ENCODE results near the gene KLC4. TPM values are rescaled to one million over a fixed set of nuclear protein-coding genes. Genes with fewer than 3 reads are reported as not detected.

KLC4 gene
- total and polyA plus RNA-seq, 4 donors: 16.1 to 36.0 (median 26.4) TPM

DNA sequence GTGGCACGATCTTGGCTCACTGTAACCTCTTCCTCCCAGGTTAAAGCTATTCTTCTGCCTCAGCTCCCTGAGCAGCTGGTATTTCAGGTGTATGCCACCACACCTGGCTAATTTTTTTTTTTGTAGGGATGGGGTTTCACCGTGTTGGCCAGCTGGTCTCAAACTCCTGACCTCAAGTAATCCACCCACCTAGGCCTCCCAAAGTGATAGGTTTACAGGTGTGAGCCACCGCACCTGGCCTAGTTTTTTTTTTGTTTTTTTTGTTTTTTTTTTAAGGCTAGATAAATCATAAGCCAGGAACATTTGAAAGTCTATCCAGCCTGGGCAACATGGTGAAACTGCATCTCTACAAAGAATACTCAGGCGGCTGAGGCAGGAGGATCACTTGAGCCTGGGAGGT, 27.1 kb upstream of the KLC4 start:
- 93 to 99% methylated on average over 4 of the region's 4 CpGs for WGBS, 2 donors
- ATAC-seq (ENCODE audit: insufficient read depth, low FRiP score): no peak
- no peaks in the 10 kb centered on the region for H3K27me3 ChIP-seq (ENCODE audit: control insufficient read depth in 3 of 3, insufficient read depth in 3 of 3, low read length in 2 of 3)
- H3K36me3 ChIP-seq (ENCODE audit: control insufficient read depth in 4 of 4, insufficient read depth in 4 of 4, low read length in 4 of 4): peaks cover 27 to 46% (median 30%) of the 10 kb centered on the region in 4 donors
- no peak overlapping the region for H3K9ac ChIP-seq (ENCODE audit: insufficient read depth in 1 of 2, low read length in 2 of 2)
- no peak overlapping the region for H3K4me3 ChIP-seq
- TF ChIP-seq, protein P1, sequence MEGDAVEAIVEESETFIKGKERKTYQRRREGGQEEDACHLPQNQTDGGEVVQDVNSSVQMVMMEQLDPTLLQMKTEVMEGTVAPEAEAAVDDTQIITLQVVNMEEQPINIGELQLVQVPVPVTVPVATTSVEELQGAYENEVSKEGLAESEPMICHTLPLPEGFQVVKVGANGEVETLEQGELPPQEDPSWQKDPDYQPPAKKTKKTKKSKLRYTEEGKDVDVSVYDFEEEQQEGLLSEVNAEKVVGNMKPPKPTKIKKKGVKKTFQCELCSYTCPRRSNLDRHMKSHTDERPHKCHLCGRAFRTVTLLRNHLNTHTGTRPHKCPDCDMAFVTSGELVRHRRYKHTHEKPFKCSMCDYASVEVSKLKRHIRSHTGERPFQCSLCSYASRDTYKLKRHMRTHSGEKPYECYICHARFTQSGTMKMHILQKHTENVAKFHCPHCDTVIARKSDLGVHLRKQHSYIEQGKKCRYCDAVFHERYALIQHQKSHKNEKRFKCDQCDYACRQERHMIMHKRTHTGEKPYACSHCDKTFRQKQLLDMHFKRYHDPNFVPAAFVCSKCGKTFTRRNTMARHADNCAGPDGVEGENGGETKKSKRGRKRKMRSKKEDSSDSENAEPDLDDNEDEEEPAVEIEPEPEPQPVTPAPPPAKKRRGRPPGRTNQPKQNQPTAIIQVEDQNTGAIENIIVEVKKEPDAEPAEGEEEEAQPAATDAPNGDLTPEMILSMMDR (IDR thresholded peaks at IDR 0.05; ENCODE audit: control extremely low read depth, extremely low read depth): no peak
- DNase-seq: no peak
- no peaks in the 10 kb centered on the region for H3K9me3 ChIP-seq (ENCODE audit: control insufficient read depth in 4 of 4, insufficient read depth in 3 of 4, low read length in 3 of 4)
- H3K4me1 ChIP-seq (ENCODE audit: control insufficient read depth in 5 of 5, insufficient read depth in 5 of 5, low read length in 5 of 5): no peaks in the 10 kb centered on the region
- H3K27ac ChIP-seq (ENCODE audit: low read depth in 1 of 2, low read length in 1 of 2): no peak overlapping the region

GRCh38 chr6:43033496-43034189, 25.8 kb upstream of the KLC4 start:
- no peak overlapping the region for H3K4me3 ChIP-seq
- no peaks in the 10 kb centered on the region for H3K9me3 ChIP-seq (ENCODE audit: control insufficient read depth in 4 of 4, insufficient read depth in 3 of 4, low read length in 3 of 4)
- H3K27me3 ChIP-seq (ENCODE audit: control insufficient read depth in 3 of 3, insufficient read depth in 3 of 3, low read length in 2 of 3): no peaks in the 10 kb centered on the region
- TF ChIP-seq, protein P1 (IDR thresholded peaks at IDR 0.05; ENCODE audit: control extremely low read depth, extremely low read depth): no peak
- DNase-seq (no peak), ATAC-seq (ENCODE audit: insufficient read depth, low FRiP score) (no peak)
- H3K27ac ChIP-seq (ENCODE audit: low read depth in 1 of 2, low read length in 1 of 2): no peak overlapping the region
- WGBS, 2 donors: 85 to 89% methylated on average over 2 of the region's 2 CpGs
- peaks cover 24 to 49% (median 34%) of the 10 kb centered on the region in 4 donors for H3K36me3 ChIP-seq (ENCODE audit: control insufficient read depth in 4 of 4, insufficient read depth in 4 of 4, low read length in 4 of 4)
- no peak overlapping the region for H3K9ac ChIP-seq (ENCODE audit: insufficient read depth in 1 of 2, low read length in 2 of 2)
- no peaks in the 10 kb centered on the region for H3K4me1 ChIP-seq (ENCODE audit: control insufficient read depth in 5 of 5, insufficient read depth in 5 of 5, low read length in 5 of 5)

DNA sequence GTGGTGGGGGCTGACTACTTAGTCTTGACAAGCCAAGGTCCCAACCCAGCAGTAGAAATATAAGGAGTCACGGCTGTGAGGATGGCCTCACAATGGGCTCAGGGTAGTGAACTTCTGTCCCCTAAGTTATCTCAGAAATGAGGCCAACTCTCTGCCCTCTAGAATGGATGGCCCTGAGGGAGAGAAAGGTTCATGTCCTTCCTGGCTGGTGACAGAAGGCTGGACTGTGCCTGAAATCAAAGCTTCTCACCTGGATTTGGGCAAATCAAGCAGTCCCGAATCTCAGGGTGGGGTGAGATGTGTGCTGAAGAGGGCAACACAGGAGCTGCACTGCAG, 25.3 kb upstream of the KLC4 start:
- no peaks in the 10 kb centered on the region for H3K9me3 ChIP-seq (ENCODE audit: control insufficient read depth in 4 of 4, insufficient read depth in 3 of 4, low read length in 3 of 4)
- no peaks in the 10 kb centered on the region for H3K27me3 ChIP-seq (ENCODE audit: control insufficient read depth in 3 of 3, insufficient read depth in 3 of 3, low read length in 2 of 3)
- TF ChIP-seq, protein P1 (IDR thresholded peaks at IDR 0.05; ENCODE audit: control extremely low read depth, extremely low read depth): no peak
- WGBS, 2 donors: 91 to 98% methylated on average over 2 of the region's 2 CpGs
- H3K27ac ChIP-seq (ENCODE audit: low read depth in 1 of 2, low read length in 1 of 2): no peak overlapping the region
- no peaks in the 10 kb centered on the region for H3K4me1 ChIP-seq (ENCODE audit: control insufficient read depth in 5 of 5, insufficient read depth in 5 of 5, low read length in 5 of 5)
- H3K4me3 ChIP-seq: no peak overlapping the region
- H3K36me3 ChIP-seq (ENCODE audit: control insufficient read depth in 4 of 4, insufficient read depth in 4 of 4, low read length in 4 of 4): peaks cover 18 to 48% (median 34%) of the 10 kb centered on the region in 4 donors
- ATAC-seq (ENCODE audit: insufficient read depth, low FRiP score) (no peak), DNase-seq (no peak)
- H3K9ac ChIP-seq (ENCODE audit: insufficient read depth in 1 of 2, low read length in 2 of 2): no peak overlapping the region
